ENCODE measurements around the gene SMYD3.
"Not testable (repeated sequence)": the region's sequence is repeated elsewhere in the genome, so short reads cannot be mapped to it uniquely, and the experiment has no call there.

SMYD3 gene

GRCh38 chr1:245779797-245780755 lies 727.0 kb downstream of the SMYD3 start:
- no peak for ATAC-seq

- ATAC-seq: no peak
Measured at GRCh38 chr1:245777752-245778151, 729.3 kb downstream of the SMYD3 start.

GRCh38 chr1:245776694-245777332 lies 730.3 kb downstream of the SMYD3 start:
- ATAC-seq: no peak

- no peak for ATAC-seq
Measured at GRCh38 chr1:245776139-245776538, 730.9 kb downstream of the SMYD3 start.

GRCh38 chr1:245774931-245775330 lies 732.1 kb downstream of the SMYD3 start:
- ATAC-seq: not testable (repeated sequence)

GRCh38 chr1:245774196-245774595 lies 732.9 kb downstream of the SMYD3 start:
- ATAC-seq: no peak

GRCh38 chr1:245773344-245773743 lies 733.7 kb downstream of the SMYD3 start:
- no peak for ATAC-seq

- ATAC-seq: no peak
Measured at GRCh38 chr1:245772739-245773138, 734.3 kb downstream of the SMYD3 start.

GRCh38 chr1:245772325-245772724 lies 734.8 kb downstream of the SMYD3 start:
- ATAC-seq: no peak

GRCh38 chr1:245771511-245772281 lies 735.4 kb downstream of the SMYD3 start:
- ATAC-seq: no peak

- no peak for ATAC-seq
Measured at GRCh38 chr1:245770156-245770555, 736.9 kb downstream of the SMYD3 start.

GRCh38 chr1:245768596-245768995 lies 738.5 kb downstream of the SMYD3 start:
- no peak for ATAC-seq

- ATAC-seq: no peak
Measured at GRCh38 chr1:245765230-245766000, 741.7 kb downstream of the SMYD3 start.

- no peak for ATAC-seq
Measured at GRCh38 chr1:245763873-245764331, 743.2 kb downstream of the SMYD3 start.

- no peak for ATAC-seq
Measured at GRCh38 chr1:245762396-245762910, 744.6 kb downstream of the SMYD3 start.

GRCh38 chr1:245760301-245760700 lies 746.8 kb downstream of the SMYD3 start:
- ATAC-seq: no peak

- no peak for ATAC-seq
Measured at GRCh38 chr1:245754463-245754961, 752.6 kb downstream of the SMYD3 start.

GRCh38 chr1:245753807-245754206 lies 753.3 kb downstream of the SMYD3 start:
- no peak for ATAC-seq

- ATAC-seq: no peak
Measured at GRCh38 chr1:245752561-245752960, 754.5 kb downstream of the SMYD3 start.

GRCh38 chr1:245751726-245752470 lies 755.2 kb downstream of the SMYD3 start:
- ATAC-seq: no peak

GRCh38 chr1:245751116-245751515 lies 756.0 kb downstream of the SMYD3 start:
- no peak for ATAC-seq
